ENCODE data around the gene PLPP6. TPM values are rescaled to one million over a fixed set of nuclear protein-coding genes. Genes with fewer than 3 reads are reported as not detected.

PLPP6 gene
- total RNA-seq, 1 donor from 2014 or later = 7.1 TPM

- intact Hi-C loops (cut with micrococcal nuclease) = loop anchor here (1.0 to 5.0 kb wide), 7 partner anchors 18 to 1819 kb away; partner anchors contain the start of genes AK3, CDC37L1, PUM3 and RCL1
Measured at GRCh38 chr9:4661611-4662010, 483 bp upstream of the PLPP6 start.

GRCh38 chr9:4662989-4663792 lies 1.1 kb downstream of the PLPP6 start:
- intact Hi-C loops (cut with micrococcal nuclease) = loop anchor here (1.0 to 5.0 kb wide), 7 partner anchors 16 to 1821 kb away; partner anchors contain the start of genes AK3, CDC37L1, PUM3 and RCL1

GRCh38 chr9:4663956-4664355 lies 1.9 kb downstream of the PLPP6 start:
- intact Hi-C loops (cut with micrococcal nuclease) = loop anchor here (2.0 to 5.0 kb wide), 6 partner anchors 59 to 1822 kb away; partner anchors contain the start of genes AK3, PUM3, RCL1 and RFX3

- intact Hi-C loops (cut with micrococcal nuclease) = no loop called here
Measured at GRCh38 chr9:4665357-4665756, 3.3 kb downstream of the PLPP6 start.

- intact Hi-C loops (cut with micrococcal nuclease) = no loop called here
Measured at GRCh38 chr9:4666042-4666699, 4.1 kb downstream of the PLPP6 start, which contains the start of gene SPATA6L. Gene SPATA6L, minus strand, starts transcription at chr9:4666480. Its CDS starts 230 bp downstream, at chr9:4666250.

GRCh38 chr9:4667681-4668080 lies 5.6 kb downstream of the PLPP6 start:
- intact Hi-C loops (cut with micrococcal nuclease) = no loop called here

- intact Hi-C loops (cut with micrococcal nuclease) = no loop called here
Measured at GRCh38 chr9:4668604-4669003, 6.5 kb downstream of the PLPP6 start.

- intact Hi-C loops (cut with micrococcal nuclease) = no loop called here
Measured at GRCh38 chr9:4669890-4670289, 7.8 kb downstream of the PLPP6 start.

GRCh38 chr9:4670591-4670990 lies 8.5 kb downstream of the PLPP6 start:
- intact Hi-C loops (cut with micrococcal nuclease) = no loop called here

GRCh38 chr9:4671737-4672136 lies 9.6 kb downstream of the PLPP6 start:
- intact Hi-C loops (cut with micrococcal nuclease) = no loop called here

GRCh38 chr9:4674783-4675182 lies 12.7 kb downstream of the PLPP6 start:
- intact Hi-C loops (cut with micrococcal nuclease) = loop anchor here (5.0 kb wide), 2 partner anchors 263 to 953 kb away; partner anchors contain the start of gene RIC1

GRCh38 chr9:4677392-4677791 lies 15.3 kb downstream of the PLPP6 start:
- intact Hi-C loops (cut with micrococcal nuclease) = loop anchor here (5.0 kb wide), 2 partner anchors 260 to 950 kb away; partner anchors contain the start of gene RIC1

GRCh38 chr9:4678679-4679267 lies 16.7 kb downstream of the PLPP6 start:
- intact Hi-C loops (cut with micrococcal nuclease) = loop anchor here (1.0 to 5.0 kb wide), 9 partner anchors 16 to 1834 kb away; partner anchors contain the start of genes AK3, JAK2, PDCD1LG2 and PLPP6

GRCh38 chr9:4679268-4680172 lies 17.4 kb downstream of the PLPP6 start, which contains the start of gene CDC37L1:
Gene CDC37L1, plus strand, starts transcription at chr9:4679569. Its CDS starts 199 bp downstream, at chr9:4679768.
- intact Hi-C loops (cut with micrococcal nuclease) = loop anchor here (1.0 to 5.0 kb wide), 11 partner anchors 10 to 1835 kb away; partner anchors contain the start of genes AK3, JAK2, PDCD1LG2 and PLPP6

- intact Hi-C loops (cut with micrococcal nuclease) = loop anchor here (1.0 kb wide), 2 partner anchors 9 to 45 kb away; no protein-coding TSS in a partner anchor
Measured at GRCh38 chr9:4680173-4680525, 18.1 kb downstream of the PLPP6 start.

GRCh38 chr9:4680750-4681149 lies 18.7 kb downstream of the PLPP6 start:
- intact Hi-C loops (cut with micrococcal nuclease) = loop anchor here (1.0 kb wide), 2 partner anchors 9 to 45 kb away; no protein-coding TSS in a partner anchor

GRCh38 chr9:4684820-4685219 lies 22.7 kb downstream of the PLPP6 start:
- intact Hi-C loops (cut with micrococcal nuclease) = no loop called here

GRCh38 chr9:4686112-4686511 lies 24.0 kb downstream of the PLPP6 start:
- intact Hi-C loops (cut with micrococcal nuclease) = no loop called here

- intact Hi-C loops (cut with micrococcal nuclease) = no loop called here
Measured at GRCh38 chr9:4686584-4686983, 24.5 kb downstream of the PLPP6 start.

- intact Hi-C loops (cut with micrococcal nuclease) = loop anchor here (1.0 kb wide), 1 partner anchor 9 kb away; no protein-coding TSS in a partner anchor
Measured at GRCh38 chr9:4689021-4689420, 26.9 kb downstream of the PLPP6 start.
